CD4-positive, alpha-beta T cell treated with Interleukin-4 for 1 hour (primary cell): ENCODE data around the gene CGB2.
A peak's percentile ranks its signal among the peaks of the same experiment; 100 is the strongest.

ENCODE experiments used
- DNase-seq, 2 donors: peaks; one replicate each; pipeline ENCODE4 v3.0.0-alpha.2; 2020 to 2022

CGB2 gene

GRCh38 chr19:49070416-49070815, 38.7 kb downstream of the CGB2 start:
- no peak for DNase-seq

- no peak for DNase-seq
Observed at GRCh38 chr19:49071860-49072547, 40.3 kb downstream of the CGB2 start.

- DNase-seq: no peak
Observed at GRCh38 chr19:49073514-49074378, 42.1 kb downstream of the CGB2 start.

- DNase-seq: peak in 1 of 2 donors; percentile 35
Observed at GRCh38 chr19:49074869-49075268, 43.2 kb downstream of the CGB2 start.

GRCh38 chr19:49080392-49080791, 48.7 kb downstream of the CGB2 start:
- DNase-seq: no peak

GRCh38 chr19:49081273-49081672, 49.6 kb downstream of the CGB2 start:
- DNase-seq: no peak
